Transverse colon (tissue), 4 donors: ENCODE data around the gene CORO2B. TPM values are rescaled to one million over a fixed set of nuclear protein-coding genes. Genes with fewer than 3 reads are reported as not detected.

Source experiments
- DNase-seq: peaks from one replicate; pipeline ENCODE4 v3.0.0-alpha.2; 2019
- H3K27ac ChIP-seq, 4 donors: fragments of 200-600 bp; sonication (generic); 2 replicates each; pipeline ENCODE4 v1.5.1; 2016 to 2018; ENCODE audit warnings: inconsistent platforms in 4 of 4
- H3K27me3 ChIP-seq: fragments of 200-600 bp; sonication (generic); 2 replicates; pipeline ENCODE4 v1.5.1; 2017; ENCODE audit warnings: inconsistent platforms
- H3K36me3 ChIP-seq, 4 donors: fragments of 200-600 bp; sonication (generic); 2 replicates each; pipeline ENCODE4 v1.5.1; 2017 to 2019; ENCODE audit warnings: inconsistent platforms in 4 of 4
- H3K4me1 ChIP-seq, 4 donors: fragments of 200-600 bp; sonication (generic); 2 replicates each; pipeline ENCODE4 v1.5.1; 2017 to 2020; ENCODE audit warnings: inconsistent platforms in 4 of 4
- H3K4me3 ChIP-seq, 4 donors: fragments of 200-600 bp; sonication (generic); 1 replicate in 1 of 4; 2 replicates in 3 of 4; pipeline versions ENCODE4 v1.5.1 to v1.6.1; 2017 to 2019; ENCODE audit warnings: inconsistent platforms in 4 of 4
- H3K9me3 ChIP-seq, 2 donors: fragments of 200-600 bp; sonication (generic); 2 replicates each; pipeline ENCODE4 v1.5.1; 2017 to 2019; ENCODE audit warnings: inconsistent platforms in 2 of 2
- CTCF ChIP-seq, 5 experiments: fragments of 200-600 bp in 3 of 5; fragments of 450-650 bp in 2 of 5; sonication (generic) in 3 of 5; IDR thresholded peaks; 1 replicate in 2 of 5; 2 replicates in 3 of 5; pipeline ENCODE4 v1.5.1; 2016 to 2017; ENCODE audit warnings: antibody characterized with exemption in 5 of 5, inconsistent platforms in 3 of 5, mild to moderate bottlenecking in 2 of 5, moderate library complexity in 1 of 5
- EP300 ChIP-seq: sonication (generic); formaldehyde crosslinking; IDR thresholded peaks from one replicate; pipeline ENCODE4 v1.6.1; 2017; ENCODE audit warnings: antibody characterized with exemption, low read depth
- POLR2A ChIP-seq: fragments of 450-650 bp; IDR thresholded peaks from one replicate; pipeline ENCODE4 v1.6.1; 2016; ENCODE audit warnings: antibody characterized with exemption, mild to moderate bottlenecking, moderate library complexity
- POLR2AphosphoS5 ChIP-seq, 3 donors: sonication (generic); formaldehyde crosslinking; IDR thresholded peaks; one replicate each; pipeline ENCODE4 v1.6.1; 2016; ENCODE audit warnings: antibody characterized with exemption in 3 of 3
- WGBS, 2 donors: methylation state at CpG; one replicate each; pipeline ENCODE4 v1.1.5; 2018; ENCODE audit warnings: low coverage in 1 of 2; 5-methylcytosine and 5-hydroxymethylcytosine counted together
- in situ Hi-C, 4 donors: fragments of 200-750 bp; cut with MboI; loops; one replicate each; pipeline versions ENCODE4 v1.15.0 to v1.15.1; 2017; ENCODE audit warnings: low sequenced_read_pairs in 3 of 4, low pct_ligation_motif_present in 1 of 4, low pct_unique_long_range_greater_than_20kb in 1 of 4
- intact Hi-C: fragments of 100-400 bp; cut with DNase I; formaldehyde crosslinking; loops from one replicate; pipeline ENCODE4 v1.15.1; 2023; ENCODE audit warnings: low total_unique reads
- total RNA-seq, 4 donors: library from RNA; depleted of rRNA; stranded (reverse); fragments of >200 nt; gene quantifications; one replicate each; pipeline ENCODE4 v1.1.0, GENCODE V29; 2016

The CORO2B gene
- total RNA-seq, 4 donors from 2014 or later = 0.40 to 2.2 (median 2.0) TPM

- no peak for TF ChIP-seq EP300
- no peak for TF ChIP-seq CTCF (IDR thresholded peaks at IDR 0.05)
- TF ChIP-seq POLR2AphosphoS5 (IDR thresholded peaks at IDR 0.05) = no peak
- TF ChIP-seq POLR2A = no peak
- WGBS, 2 donors = 90% methylated on average over 9 of the region's 9 CpGs; no CpG with 5 or more reads in 1 of the 2 donors
- H3K27me3 ChIP-seq = no peaks in the 10 kb centered on the region
- H3K9me3 ChIP-seq = no peaks in the 10 kb centered on the region
- H3K27ac ChIP-seq = no peak overlapping the region
- intact Hi-C loops (no loop called here), in situ Hi-C loops (no loop called here)
- H3K4me3 ChIP-seq = no peak overlapping the region
- H3K4me1 ChIP-seq = no peaks in the 10 kb centered on the region
- no peaks in the 10 kb centered on the region for H3K36me3 ChIP-seq
- no peak for DNase-seq
These were observed 135.1 kb downstream of the CORO2B start for GRCh38 chr15:68713874-68714273.

GRCh38 chr15:68715111-68715510 is 136.3 kb downstream of the CORO2B start:
- in situ Hi-C loops (no loop called here), intact Hi-C loops (no loop called here)
- H3K36me3 ChIP-seq = no peaks in the 10 kb centered on the region
- WGBS, 2 donors = 86% methylated on average over 8 of the region's 8 CpGs; no CpG with 5 or more reads in 1 of the 2 donors
- no peak for DNase-seq
- TF ChIP-seq POLR2AphosphoS5 (IDR thresholded peaks at IDR 0.05) (no peak), CTCF (IDR thresholded peaks at IDR 0.05) (no peak), EP300 (no peak), POLR2A (no peak)
- H3K4me3 ChIP-seq = no peak overlapping the region
- H3K27ac ChIP-seq = no peak overlapping the region
- H3K27me3 ChIP-seq = no peaks in the 10 kb centered on the region
- no peaks in the 10 kb centered on the region for H3K4me1 ChIP-seq
- no peaks in the 10 kb centered on the region for H3K9me3 ChIP-seq

- intact Hi-C loops = no loop called here
- no peaks in the 10 kb centered on the region for H3K27me3 ChIP-seq
- DNase-seq = no peak
- no peaks in the 10 kb centered on the region for H3K4me1 ChIP-seq
- WGBS, 2 donors = 55% methylated on average over 3 of the region's 3 CpGs; no CpG with 5 or more reads in 1 of the 2 donors
- H3K9me3 ChIP-seq = no peaks in the 10 kb centered on the region
- no peak overlapping the region for H3K4me3 ChIP-seq
- H3K36me3 ChIP-seq = no peaks in the 10 kb centered on the region
- no peak overlapping the region for H3K27ac ChIP-seq
- no peak for TF ChIP-seq POLR2A
- no peak for TF ChIP-seq CTCF (IDR thresholded peaks at IDR 0.05)
- TF ChIP-seq POLR2AphosphoS5 (IDR thresholded peaks at IDR 0.05) = no peak
- TF ChIP-seq EP300 = no peak
- in situ Hi-C loops = no loop called here
These were observed 139.2 kb downstream of the CORO2B start for GRCh38 chr15:68717951-68718350.

GRCh38 chr15:68718468-68718867 is 139.7 kb downstream of the CORO2B start:
- Histone ChIP-seq H3K27me3 (no peaks in the 10 kb centered on the region), H3K4me1 (no peaks in the 10 kb centered on the region), H3K4me3 (no peak overlapping the region), H3K36me3 (no peaks in the 10 kb centered on the region), H3K9me3 (no peaks in the 10 kb centered on the region), H3K27ac (no peak overlapping the region)
- intact Hi-C loops (no loop called here), in situ Hi-C loops (no loop called here)
- no peak for DNase-seq
- TF ChIP-seq CTCF (IDR thresholded peaks at IDR 0.05) = no peak
- TF ChIP-seq EP300 = no peak
- TF ChIP-seq POLR2A = no peak
- TF ChIP-seq POLR2AphosphoS5 (IDR thresholded peaks at IDR 0.05) = no peak
- WGBS, 2 donors = 93% methylated on average over 8 of the region's 12 CpGs; no CpG with 5 or more reads in 1 of the 2 donors
